ENCODE measurements around the gene OR2A42.
"Not testable (repeated sequence)": the region's sequence is repeated elsewhere in the genome, so short reads cannot be mapped to it uniquely, and the experiment has no call there.

The OR2A42 gene

DNA sequence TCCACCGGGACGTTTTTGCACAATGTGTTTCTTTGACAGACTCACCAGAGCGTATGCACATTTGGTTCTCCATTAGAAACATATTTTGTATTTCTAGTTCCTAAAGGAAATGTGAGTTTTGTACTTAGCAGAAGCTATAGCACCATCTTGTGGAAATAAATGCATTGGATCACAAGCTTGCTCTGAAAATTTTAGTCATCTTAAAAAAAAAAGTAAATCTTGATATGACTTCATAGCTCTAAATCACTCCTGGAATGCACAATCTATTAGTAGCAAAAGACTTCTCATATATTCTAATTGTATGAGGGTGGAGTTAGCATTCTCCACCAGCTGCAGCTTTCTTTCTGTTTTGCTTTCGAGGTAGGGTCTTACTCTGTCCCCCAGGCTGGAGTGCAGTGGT, 20.3 kb downstream of the OR2A42 start:
- not testable (repeated sequence) for DNase-seq

DNA sequence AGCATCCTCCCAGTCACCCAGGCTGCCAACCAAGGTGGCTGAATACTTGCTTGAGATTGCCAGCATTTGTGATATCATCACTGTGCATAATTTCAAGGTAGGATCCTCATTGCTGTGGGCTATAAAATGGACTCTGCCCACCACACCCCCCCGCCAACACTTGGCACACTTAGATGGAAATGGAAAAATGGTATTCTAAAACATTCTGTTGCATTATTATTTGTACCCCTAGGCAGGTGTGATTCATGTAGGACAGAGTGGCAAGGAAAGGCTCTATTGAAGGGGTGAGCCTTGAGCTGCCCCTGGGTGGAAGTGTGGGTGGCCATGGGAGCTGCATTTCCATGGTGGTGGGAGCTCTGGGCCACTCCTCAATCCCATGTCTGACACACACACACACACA, 20.8 kb downstream of the OR2A42 start:
- not testable (repeated sequence) for DNase-seq

DNA sequence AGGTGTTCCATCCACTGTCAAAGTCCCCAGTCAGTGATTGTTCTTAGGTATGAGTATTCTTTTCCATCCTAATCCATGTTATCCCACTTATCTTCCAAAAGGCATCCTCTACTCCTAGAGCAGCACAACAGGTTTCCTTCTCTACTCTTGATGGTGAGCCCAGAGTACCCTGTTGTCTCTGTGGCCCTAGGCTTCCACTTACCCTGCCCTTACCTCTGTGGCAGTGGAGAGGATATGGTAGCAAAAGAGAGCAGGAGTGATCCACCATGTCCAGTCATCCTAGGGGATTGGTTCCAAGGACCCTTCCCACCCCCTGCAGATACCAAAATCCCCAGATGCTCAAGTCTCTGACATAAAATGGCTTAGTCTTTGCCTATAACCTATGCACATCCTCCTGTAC, 22.2 kb downstream of the OR2A42 start:
- DNase-seq, result not testable (repeated sequence)

DNA sequence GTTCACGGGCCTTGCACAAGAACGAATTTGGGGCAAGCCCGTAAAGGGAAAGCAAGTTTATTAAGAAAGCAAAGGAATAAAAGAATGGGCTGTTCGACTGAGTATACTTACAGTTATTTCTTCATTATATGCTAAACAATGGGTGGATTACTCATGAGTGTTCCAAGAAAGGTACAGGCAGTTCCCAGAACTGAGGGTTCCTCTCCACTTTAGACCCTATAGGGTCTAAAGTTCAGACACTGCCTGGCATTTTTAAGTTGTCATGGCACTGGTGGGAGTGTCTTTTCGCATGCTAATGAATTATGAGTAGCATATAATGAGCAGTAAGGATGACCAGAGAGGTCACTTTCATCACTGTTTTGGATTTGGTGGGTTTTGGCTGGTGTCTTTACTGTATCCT, 34.1 kb downstream of the OR2A42 start:
- DNase-seq, result not testable (repeated sequence)

DNA sequence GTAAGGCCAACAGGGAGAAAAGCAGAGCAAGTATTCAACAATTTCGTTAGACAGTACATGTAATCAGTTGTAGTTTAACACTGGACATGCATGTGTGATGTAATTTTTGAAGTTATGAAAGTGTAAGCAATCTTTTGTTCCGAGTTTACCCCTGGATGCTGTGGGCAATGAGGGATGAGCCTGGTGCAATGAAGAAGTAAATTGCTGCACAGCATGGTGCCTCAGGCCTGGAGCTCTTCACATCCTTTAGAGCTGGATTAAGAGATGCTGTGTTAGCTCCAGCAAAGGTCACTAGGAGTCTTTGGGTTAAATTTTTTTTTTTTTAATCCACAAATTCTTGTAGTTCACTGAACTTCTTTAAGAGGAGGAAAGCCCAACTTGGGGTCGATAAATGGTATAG, 36.3 kb downstream of the OR2A42 start:
- DNase-seq, result not testable (repeated sequence)

DNA sequence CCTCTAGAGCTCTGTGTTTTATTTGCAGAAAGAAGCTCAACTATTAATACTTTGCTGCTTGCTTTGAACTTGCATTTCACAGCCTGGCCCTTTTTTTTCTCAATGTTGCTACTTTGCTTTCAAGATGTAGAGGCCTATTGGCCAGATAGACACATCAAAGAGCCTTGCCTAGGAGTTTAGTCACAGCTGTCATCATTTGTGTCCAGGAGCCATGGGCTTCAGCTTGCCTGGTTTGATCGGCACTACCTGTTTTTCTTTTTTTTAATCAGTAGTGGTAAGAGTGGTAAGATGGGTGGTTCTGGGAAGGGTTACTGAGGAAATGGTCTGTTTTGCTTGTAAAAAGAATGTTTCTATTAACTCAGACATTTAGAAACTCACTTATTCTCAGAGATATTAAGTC, 37.4 kb downstream of the OR2A42 start:
- not testable (repeated sequence) for DNase-seq

DNA sequence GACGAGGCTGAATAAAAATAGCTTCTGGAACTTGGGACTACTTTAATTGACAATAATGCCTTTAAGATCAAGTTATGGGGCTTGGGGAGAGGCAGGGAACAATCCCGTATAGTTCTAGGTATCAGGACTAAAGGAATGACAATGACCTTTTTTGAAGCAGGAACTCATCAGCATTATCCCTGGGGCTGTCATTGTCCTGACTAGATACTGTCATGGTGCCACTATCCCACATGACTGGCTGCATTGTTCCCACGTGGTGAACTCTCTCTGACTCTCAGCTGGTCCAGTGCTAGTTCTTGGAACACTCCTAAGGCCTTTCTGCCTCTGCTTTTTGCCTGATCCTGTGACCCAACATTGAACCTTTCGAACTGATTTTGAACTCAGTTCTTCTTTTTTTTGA, 40.5 kb downstream of the OR2A42 start:
- DNase-seq, result not testable (repeated sequence)

DNA sequence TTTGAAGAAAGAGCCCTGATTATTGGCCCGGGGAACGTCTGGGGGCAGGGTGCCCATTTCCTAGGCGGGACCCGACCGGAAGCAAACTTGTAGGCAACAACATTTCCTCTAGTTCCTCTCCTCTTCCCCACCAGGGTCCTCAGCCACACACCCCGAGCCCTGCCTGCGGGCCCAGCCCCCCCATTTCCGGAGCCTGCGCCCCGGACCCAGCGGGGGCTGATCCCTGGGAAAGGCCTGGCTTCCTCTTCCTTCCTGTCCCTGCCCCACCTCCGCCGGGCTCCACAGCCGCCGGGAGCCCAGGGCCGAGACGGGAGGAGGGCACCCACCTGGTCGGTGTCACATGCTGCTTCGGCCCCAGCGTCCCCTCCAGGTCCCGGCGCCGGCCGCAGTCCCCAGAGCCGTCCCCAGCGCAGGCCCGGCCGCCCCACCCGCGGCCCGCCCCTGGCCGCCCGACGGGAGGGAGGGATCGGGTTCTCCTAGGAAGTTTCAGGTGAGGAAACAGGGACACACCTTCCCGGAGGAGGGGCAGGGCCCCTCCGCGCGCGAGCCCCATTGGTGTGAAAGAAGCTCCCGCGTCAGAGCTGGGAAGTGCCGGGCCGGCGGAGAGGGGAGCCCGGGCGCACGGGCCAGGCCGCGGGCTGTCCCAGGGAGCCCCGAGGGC, 44.1 kb downstream of the OR2A42 start, which contains the start of gene ARHGEF35:
Gene ARHGEF35 (minus strand): TSS at position 622 of the 661 bp plus-strand sequence. CDS start 7,450 bp downstream, outside the sequence.
- not testable (repeated sequence) for DNase-seq

DNA sequence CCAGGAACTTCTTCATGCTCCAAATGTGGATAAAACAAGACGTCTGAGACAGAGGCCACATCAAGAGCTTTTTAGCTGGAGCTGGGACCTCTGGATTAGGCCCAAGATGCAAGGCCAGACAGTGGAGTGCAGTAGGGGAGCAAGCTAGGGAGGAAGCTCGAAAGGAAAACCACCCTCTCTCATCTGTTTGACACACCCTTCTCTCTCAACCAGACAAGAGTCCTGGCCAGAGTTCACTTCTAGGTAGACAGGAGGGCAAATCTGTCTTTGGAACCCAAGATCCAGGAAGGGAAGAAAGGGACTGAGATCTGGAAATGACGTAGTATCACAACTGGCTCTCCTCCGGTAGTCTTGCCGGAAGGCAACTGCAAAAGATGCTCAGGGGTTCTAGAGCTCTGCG, 45.0 kb downstream of the OR2A42 start:
- not testable (repeated sequence) for DNase-seq

DNA sequence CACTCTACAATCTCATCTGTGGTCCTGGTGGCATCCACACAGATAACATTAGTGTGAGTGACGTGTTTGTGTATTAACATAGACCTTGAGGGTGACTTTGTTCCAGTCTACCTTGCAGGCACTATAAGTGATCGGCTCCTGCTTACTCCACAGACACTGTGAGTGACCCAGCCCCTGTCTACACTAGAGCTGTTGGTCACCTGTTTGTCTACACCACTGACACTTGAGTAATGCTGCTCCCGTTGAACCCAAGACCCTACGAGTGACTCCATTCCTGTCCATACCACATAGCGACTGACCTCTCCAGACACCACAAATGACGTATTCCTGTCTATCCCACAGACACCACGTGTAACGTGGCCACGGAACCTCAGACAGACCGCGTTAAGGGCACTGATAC, 45.6 kb downstream of the OR2A42 start:
- not testable (repeated sequence) for DNase-seq

DNA sequence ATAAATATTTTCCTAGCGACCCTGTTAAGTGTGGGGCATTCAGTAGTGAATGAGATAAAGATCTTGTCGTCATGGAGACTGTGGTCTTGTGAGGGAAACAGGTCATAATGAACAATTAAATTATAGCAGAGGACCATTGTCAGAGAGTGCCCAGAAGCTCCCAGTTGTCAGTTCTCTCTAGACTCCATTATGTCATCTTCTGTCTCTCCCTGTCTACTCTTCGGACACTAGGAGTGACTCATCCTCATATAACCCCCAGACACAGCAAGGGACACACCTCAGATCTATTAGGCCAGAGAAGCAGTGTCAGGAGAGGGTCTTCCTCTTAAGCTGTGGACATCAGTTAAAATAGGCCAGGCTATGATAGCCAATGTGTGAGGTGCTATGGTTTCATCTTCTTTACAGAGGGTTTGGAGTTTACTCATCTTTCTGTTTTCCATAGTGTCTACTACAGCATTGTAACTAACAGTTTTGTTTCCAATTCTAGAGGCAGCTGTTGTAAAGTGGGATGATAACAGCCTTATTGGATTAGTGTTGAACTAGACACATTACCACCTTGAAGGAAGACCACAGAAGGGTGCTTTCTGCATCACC, 50.7 kb downstream of the OR2A42 start:
- not testable (repeated sequence) for DNase-seq

DNA sequence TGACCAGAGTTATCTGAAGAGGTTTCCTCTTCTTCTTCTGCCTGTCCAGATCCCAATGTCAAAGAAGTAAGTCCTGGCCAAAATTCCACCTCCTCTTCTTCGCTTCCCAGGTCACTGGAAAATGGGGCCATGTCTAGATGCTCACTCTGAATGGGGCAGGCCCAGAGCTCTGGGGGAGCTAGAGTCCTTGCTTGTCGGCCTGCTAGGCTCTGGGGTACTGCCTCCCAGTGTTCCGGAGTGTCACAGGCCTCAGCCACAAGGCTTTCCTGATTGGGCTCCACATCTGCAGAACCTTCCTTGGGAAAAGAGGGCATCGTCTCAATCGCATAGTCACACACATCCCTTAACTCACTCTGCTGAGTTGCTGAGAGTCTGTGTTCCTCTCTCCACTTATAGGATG, 51.6 kb downstream of the OR2A42 start:
- DNase-seq, result not testable (repeated sequence)

DNA sequence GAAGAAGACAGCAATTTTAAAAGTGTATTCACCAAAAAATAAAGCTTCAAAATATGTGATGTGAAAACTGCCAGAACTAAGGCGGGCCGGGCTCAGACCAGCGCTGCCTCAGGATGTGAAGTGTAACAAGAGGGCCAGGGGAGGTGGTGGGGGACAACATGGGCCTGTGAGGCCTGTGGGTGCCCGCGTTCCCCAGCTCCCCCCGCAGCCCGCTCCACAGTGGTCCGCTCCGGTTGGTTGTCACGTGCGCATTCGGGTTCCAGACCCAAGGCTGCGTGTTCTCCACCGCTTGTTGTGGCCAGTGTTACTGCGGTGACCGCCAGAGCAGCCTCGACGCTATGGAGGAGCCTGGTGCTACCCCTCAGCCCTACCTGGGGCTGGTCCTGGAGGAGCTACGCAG, 56.2 kb downstream of the OR2A42 start, which contains the start of gene CTAGE4:
Gene CTAGE4 (plus strand): TSS at position 301 of the 400 bp plus-strand sequence. CDS start 38 bp downstream, at position 339.
- not testable (repeated sequence) for DNase-seq

DNA sequence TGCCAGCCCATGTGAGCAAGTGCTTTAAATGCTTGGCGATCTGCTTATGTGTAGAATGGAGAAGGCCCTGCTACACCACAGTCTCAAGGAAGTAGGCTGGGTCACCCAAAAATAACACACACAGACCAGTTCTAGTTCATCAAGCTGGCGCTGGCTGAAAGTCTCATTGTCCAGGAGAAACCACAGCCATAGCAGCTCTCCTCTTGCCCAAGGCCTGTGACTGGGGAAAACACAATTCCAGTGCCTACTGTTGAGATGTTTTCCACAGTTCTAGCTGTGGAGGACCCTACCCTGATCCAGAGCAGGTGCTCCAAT, 60.3 kb downstream of the OR2A42 start:
- DNase-seq, result not testable (repeated sequence)

DNA sequence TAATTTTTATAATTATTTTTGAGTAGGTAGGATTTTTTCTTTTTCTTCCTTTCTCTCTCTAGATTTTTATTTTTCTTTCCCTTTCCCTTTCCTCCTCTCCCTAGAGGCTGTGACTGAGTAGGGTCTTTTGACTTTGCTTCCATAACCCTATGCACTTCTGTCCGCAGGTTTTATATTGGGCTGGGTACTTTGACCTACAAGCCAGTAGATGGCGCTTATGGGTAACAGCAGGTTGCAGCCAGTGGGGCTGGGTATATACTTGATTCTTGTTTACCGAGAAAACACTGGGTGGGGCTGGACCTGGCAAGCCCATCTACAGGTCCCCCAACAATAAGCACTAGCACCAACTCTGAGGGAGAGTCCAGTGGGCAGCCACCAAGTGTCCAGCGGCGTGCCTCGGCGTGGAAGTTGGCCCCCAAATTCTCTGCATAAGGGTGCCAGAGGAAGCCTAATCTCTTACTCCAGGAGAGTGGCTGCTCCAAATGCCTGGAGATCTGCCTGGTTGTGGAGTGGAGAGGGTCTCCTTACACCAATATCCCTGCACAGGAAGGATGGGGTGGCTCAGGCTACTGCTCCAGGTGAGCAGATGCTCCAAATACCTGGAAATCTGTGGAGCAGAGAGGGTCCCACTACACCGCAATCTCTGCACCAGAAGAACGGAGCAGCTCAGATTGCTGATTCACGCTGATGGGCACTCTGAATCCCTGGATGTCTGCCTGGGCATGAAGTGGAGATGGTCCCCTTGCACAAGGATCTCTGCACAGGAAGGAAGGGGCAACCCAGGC, 60.8 kb downstream of the OR2A42 start:
- DNase-seq, result peak; percentile 24
